SK-N-SH (cell line): ENCODE results near the gene CD300LG. TPM values are rescaled to one million over a fixed set of nuclear protein-coding genes. Genes with fewer than 3 reads are reported as not detected.
A peak's percentile ranks its signal among the peaks of the same experiment; 100 is the strongest.

Experiments used
- CTCF ChIA-PET: fragments of 300-600, 350-600 bp; formaldehyde crosslinking; extraction: SDS; loops from one replicate; lab custom pipeline; 2021; lab: Yijun Ruan, JAX
- POLR2A ChIA-PET: fragments of 350-600 bp; sonication (Branson Sonifier 250); formaldehyde crosslinking; extraction: SDS; loops from one replicate; lab custom pipeline; 2020; ENCODE audit warnings: antibody characterized with exemption, inconsistent platforms; lab: Yijun Ruan, JAX
- DNase-seq: peaks from one replicate; pipeline ENCODE4 v3.0.0; 2012
- H2AFZ ChIP-seq: fragments of 200-600 bp; sonication (generic); 2 replicates; pipeline ENCODE4 v1.8.1; 2016; ENCODE audit warnings: antibody characterized with exemption, mild to moderate bottlenecking, low read depth
- H3F3A ChIP-seq: fragments of 200-600 bp; sonication (generic); replicated peaks from 2 replicates; pipeline ENCODE3; 2016; ENCODE audit warnings: antibody characterized with exemption, mild to moderate bottlenecking; ENCODE audit not compliant: insufficient read depth
- H3K27ac ChIP-seq, 2 experiments: fragments of 200-500 bp in 1 of 2; fragments of 200-600 bp in 1 of 2; sonication (Bioruptor generic) in 1 of 2; sonication (generic), shearing (Covaris generic) in 1 of 2; 2 replicates each; pipeline versions ENCODE4 v1.5.1 to v1.6.1; 2014 to 2016; ENCODE audit warnings: low read depth in 2 of 2, inconsistent platforms in 1 of 2, low read length in 1 of 2, mild to moderate bottlenecking in 1 of 2, mixed read lengths in 1 of 2
- H3K27me3 ChIP-seq: fragments of 200-600 bp; sonication (generic), shearing (Covaris generic); 2 replicates; pipeline ENCODE4 v1.6.1; 2016; ENCODE audit warnings: mixed run types; ENCODE audit not compliant: insufficient read depth
- H3K36me3 ChIP-seq, 2 experiments: fragments of 200-500 bp in 1 of 2; fragments of 200-600 bp in 1 of 2; sonication (Bioruptor generic) in 1 of 2; sonication (generic) in 1 of 2; replicated peaks in 1 of 2; 2 replicates each; pipeline versions ENCODE3 to v1.5.1; 2014 to 2016; ENCODE audit warnings: low read length in 1 of 2, mild to moderate bottlenecking in 1 of 2; ENCODE audit not compliant: insufficient read depth in 2 of 2, control insufficient read depth in 1 of 2
- H3K4me1 ChIP-seq, 2 experiments: fragments of 200-500 bp in 1 of 2; fragments of 200-600 bp in 1 of 2; sonication (Bioruptor generic) in 1 of 2; sonication (generic), shearing (Covaris generic) in 1 of 2; 2 replicates each; pipeline versions ENCODE4 v1.5.1 to v1.6.1; 2014 to 2016; ENCODE audit warnings: low read depth in 1 of 2, low read length in 1 of 2, mixed run types in 1 of 2; ENCODE audit not compliant: insufficient read depth in 2 of 2, control insufficient read depth in 1 of 2
- H3K4me2 ChIP-seq: fragments of 200-600 bp; sonication (generic), shearing (Covaris generic); 2 replicates; pipeline ENCODE4 v1.6.1; 2017; ENCODE audit warnings: mixed run types
- H3K4me3 ChIP-seq, 2 experiments: fragments of 200-500 bp in 1 of 2; fragments of 200-600 bp in 1 of 2; sonication (Bioruptor generic) in 1 of 2; sonication (generic), shearing (Covaris generic) in 1 of 2; 2 replicates each; pipeline versions ENCODE4 v1.5.1 to v1.8.1; 2014 to 2016; ENCODE audit warnings: low read depth in 2 of 2, inconsistent platforms in 1 of 2, low read length in 1 of 2, mild to moderate bottlenecking in 1 of 2, mixed read lengths in 1 of 2, moderate library complexity in 1 of 2
- H3K79me2 ChIP-seq: fragments of 200-600 bp; sonication (generic); 2 replicates; pipeline ENCODE4 v1.8.1; 2017; ENCODE audit warnings: mild to moderate bottlenecking; ENCODE audit not compliant: insufficient read depth
- H3K9ac ChIP-seq: fragments of 200-600 bp; sonication (generic); 2 replicates; pipeline ENCODE4 v1.6.1; 2017; ENCODE audit warnings: mixed run types
- H3K9me2 ChIP-seq: fragments of 200-600 bp; sonication (generic); 2 replicates; pipeline ENCODE4 v1.6.1; 2017; ENCODE audit warnings: mixed run types
- H3K9me3 ChIP-seq: fragments of 200-600 bp; sonication (generic); 2 replicates; pipeline ENCODE4 v1.6.1; 2017; ENCODE audit warnings: mixed run types, mild to moderate bottlenecking, moderate library complexity
- H4K20me1 ChIP-seq: fragments of 200-600 bp; sonication (generic); 2 replicates; pipeline ENCODE4 v1.6.1; 2017; ENCODE audit warnings: mild to moderate bottlenecking, mixed run types; ENCODE audit not compliant: insufficient read depth
- CHD2 ChIP-seq: fragments of 150-350 bp; IDR thresholded peaks from 2 replicates; pipeline ENCODE4 v1.6.1; 2018; ENCODE audit warnings: low read length; ENCODE audit not compliant: partially characterized antibody
- CTCF ChIP-seq: fragments of 200-600 bp; sonication (generic); IDR thresholded peaks from 2 replicates; pipeline ENCODE4 v1.6.1; 2017; ENCODE audit warnings: antibody characterized with exemption, mild to moderate bottlenecking, moderate library complexity
- EP300 ChIP-seq, 2 experiments: IDR thresholded peaks; 2 replicates each; pipeline versions ENCODE4 v1.4.0 to v1.6.1; 2012; ENCODE audit warnings: borderline replicate concordance in 1 of 2, low read depth in 1 of 2, low read length in 1 of 2
- EZH2phosphoT487 ChIP-seq: fragments of 200-600 bp; sonication (generic); IDR thresholded peaks from 2 replicates; pipeline ENCODE4 v1.6.1; 2017; ENCODE audit warnings: low read depth, mixed run types, mild to moderate bottlenecking, antibody characterized with exemption, moderate library complexity, borderline replicate concordance
- JUND ChIP-seq: IDR thresholded peaks from 2 replicates; pipeline ENCODE4 v1.4.0; 2012
- MAX ChIP-seq: IDR thresholded peaks from 2 replicates; pipeline ENCODE4 v1.4.0; 2012; ENCODE audit warnings: low read depth
- MEF2A ChIP-seq: IDR thresholded peaks from 2 replicates; pipeline ENCODE4 v1.4.0; 2012; ENCODE audit warnings: low read depth, borderline replicate concordance
- MXI1 ChIP-seq: IDR thresholded peaks from 2 replicates; pipeline ENCODE4 v1.6.1; 2012; ENCODE audit warnings: mild to moderate bottlenecking, low read depth, low read length, improper control_type of control experiment
- NFIC ChIP-seq: IDR thresholded peaks from 2 replicates; pipeline ENCODE4 v1.4.0; 2012; ENCODE audit warnings: borderline replicate concordance
- PBX3 ChIP-seq: IDR thresholded peaks from 2 replicates; pipeline ENCODE4; 2012
- POLR2AphosphoS5 ChIP-seq: IDR thresholded peaks from 2 replicates; pipeline ENCODE4 v1.6.1; 2012; ENCODE audit warnings: low read depth, low read length
- RCOR1 ChIP-seq: fragments of 150-350 bp; IDR thresholded peaks from 2 replicates; pipeline ENCODE4 v1.6.1; 2017; ENCODE audit warnings: antibody characterized with exemption, low read length
- RFX5 ChIP-seq: IDR thresholded peaks from 2 replicates; pipeline ENCODE4 v1.6.1; 2012; ENCODE audit warnings: mild to moderate bottlenecking, improper control_type of control experiment, low read length
- TCF12 ChIP-seq: IDR thresholded peaks from 2 replicates; pipeline ENCODE4 v1.4.0; 2012
- WGBS: methylation state at CpG from one replicate; pipeline ENCODE4 v1.1.6; 2017; ENCODE audit warnings: low lambda C conversion rate; 5-methylcytosine and 5-hydroxymethylcytosine counted together
- polyA plus RNA-seq, 3 experiments: library from polyadenylated mRNA; depleted of rRNA; stranded (reverse); fragments of >200 nt; gene quantifications; 2 replicates each; pipeline ENCODE4 v1.2.3, GENCODE V29; 2012

Gene CD300LG
- polyA plus RNA-seq, 1 of the 3 experiments (the other 2 are of a cell fraction) = not detected

GRCh38 chr17:43905985-43906852 is 59.2 kb downstream of the CD300LG start:
- CTCF ChIA-PET = interaction anchor here (0.9 to 23.5 kb wide), 11 partner anchors 17 to 233 kb away, joined by 3 to 344 read pairs (median 9); no protein-coding TSS in a partner anchor
- peak overlapping the region; percentile 66 to 91 for H3K4me3 ChIP-seq
- H3K79me2 ChIP-seq = no peaks in the 10 kb centered on the region
- peaks cover 9% of the 10 kb centered on the region for H3F3A ChIP-seq
- H3K4me1 ChIP-seq = peaks cover 10 to 19% of the 10 kb centered on the region in 2 experiments; a peak in 2 of 4 replicates
- TF ChIP-seq RCOR1 (peak; percentile 37; the same call in 1 of the 2 replicates), MAX (peak; percentile 66), CHD2 (peak; percentile 32), POLR2AphosphoS5 (no peak), EP300 (IDR thresholded peaks at IDR 0.05; ENCODE audit: borderline replicate concordance in 1 of 2, low read depth in 1 of 2, low read length in 1 of 2) (peak in 1 of 2 experiments; percentile 19; a peak in 1 of 4 replicates), NFIC (peak; percentile 79), PBX3 (0 out of 2 replicates have a peak, but pooled peaks have one; percentile 35), RFX5 (no peak)
- DNase-seq = peak; percentile 89
- POLR2A ChIA-PET = interaction anchor here (1.1 kb wide), 1 partner anchor 101 kb away, joined by 4 read pairs; no protein-coding TSS in a partner anchor
- H3K9me3 ChIP-seq = no peaks in the 10 kb centered on the region
- peak overlapping the region; percentile 100 for H3K4me2 ChIP-seq
- H4K20me1 ChIP-seq = no peaks in the 10 kb centered on the region
- peak overlapping the region in 1 of 2 experiments; percentile 91; a peak in 3 of 4 replicates for H3K27ac ChIP-seq
- 7% methylated on average over 28 of the region's 37 CpGs for WGBS
- H3K9me2 ChIP-seq = no peaks in the 10 kb centered on the region
- H3K36me3 ChIP-seq = no peaks in the 10 kb centered on the region
- H3K9ac ChIP-seq = peak overlapping the region; percentile 87
- peak overlapping the region; percentile 90 for H2AFZ ChIP-seq
- H3K27me3 ChIP-seq = no peaks in the 10 kb centered on the region; the same call in 1 of the 2 replicates

GRCh38 chr17:43906951-43907424 is 60.0 kb downstream of the CD300LG start:
- no peak for DNase-seq
- Histone ChIP-seq H3K4me1 (peaks cover 9 to 16% of the 10 kb centered on the region in 2 experiments; a peak in 2 of 4 replicates), H3K9me3 (no peaks in the 10 kb centered on the region), H3K36me3 (no peaks in the 10 kb centered on the region), H3K4me2 (peak overlapping the region; percentile 100), H2AFZ (peak overlapping the region; percentile 90), H3F3A (peaks cover 9% of the 10 kb centered on the region), H3K9ac (peak overlapping the region; percentile 87), H3K27ac (peak overlapping the region; percentile 24 to 91; a peak in 2 of 4 replicates), H3K4me3 (peak overlapping the region; percentile 66 to 91), H3K79me2 (no peaks in the 10 kb centered on the region), H3K9me2 (no peaks in the 10 kb centered on the region), H3K27me3 (peaks cover 5% of the 10 kb centered on the region; the same call in 1 of the 2 replicates), H4K20me1 (no peaks in the 10 kb centered on the region)
- CTCF ChIA-PET = interaction anchor here (0.9 to 23.5 kb wide), 13 partner anchors 7 to 233 kb away, joined by 3 to 344 read pairs (median 11); partner anchors contain the start of gene PPY
- WGBS = 7% methylated on average over 21 of the region's 29 CpGs
- TF ChIP-seq TCF12 (no peak), JUND (no peak), MEF2A (no peak), CTCF (no peak), MXI1 (0 out of 2 replicates have a peak, but pooled peaks have one; percentile 4), EZH2phosphoT487 (no peak)
- POLR2A ChIA-PET = interaction anchor here (0.6 to 1.1 kb wide), 3 partner anchors 100 to 591 kb away, joined by 3 to 7 read pairs (median 4); no protein-coding TSS in a partner anchor
